ENCODE measurements around the gene GADD45B. TPM values are rescaled to one million over a fixed set of nuclear protein-coding genes. Genes with fewer than 3 reads are reported as not detected.
A peak's percentile ranks its signal among the peaks of the same experiment; 100 is the strongest.

The GADD45B gene
- total RNA-seq, 1 experiment from 2014 or later: 36.4 TPM

DNA sequence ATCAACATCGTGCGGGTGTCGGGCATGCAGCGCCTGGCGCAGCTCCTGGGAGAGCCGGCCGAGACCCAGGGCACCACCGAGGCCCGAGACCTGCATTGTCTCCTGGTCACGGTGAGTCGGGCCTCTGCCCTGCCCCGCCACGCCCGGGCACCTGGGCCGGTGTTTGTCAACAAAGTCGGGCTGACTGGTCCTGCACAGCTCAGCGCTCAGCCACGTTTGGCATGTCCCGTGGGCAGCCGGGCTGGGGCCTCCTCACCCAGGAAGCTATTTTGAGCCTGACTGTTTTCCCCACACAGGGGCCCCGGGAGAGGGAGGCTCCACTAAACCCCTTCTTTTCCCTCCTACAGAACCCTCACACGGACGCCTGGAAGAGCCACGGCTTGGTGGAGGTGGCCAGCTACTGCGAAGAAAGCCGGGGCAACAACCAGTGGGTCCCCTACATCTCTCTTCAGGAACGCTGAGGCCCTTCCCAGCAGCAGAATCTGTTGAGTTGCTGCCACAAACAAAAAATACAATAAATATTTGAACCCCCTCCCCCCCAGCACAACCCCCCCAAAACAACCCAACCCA, 1.3 kb downstream of the GADD45B start:
- Histone ChIP-seq H3K36me3 (peaks cover 19% of the 10 kb centered on the region), H3K9me3 (no peaks in the 10 kb centered on the region), H3K4me3 (peak overlapping the region; percentile 99), H3K27me3 (no peaks in the 10 kb centered on the region)
- DNase-seq: peak; percentile 31

DNA sequence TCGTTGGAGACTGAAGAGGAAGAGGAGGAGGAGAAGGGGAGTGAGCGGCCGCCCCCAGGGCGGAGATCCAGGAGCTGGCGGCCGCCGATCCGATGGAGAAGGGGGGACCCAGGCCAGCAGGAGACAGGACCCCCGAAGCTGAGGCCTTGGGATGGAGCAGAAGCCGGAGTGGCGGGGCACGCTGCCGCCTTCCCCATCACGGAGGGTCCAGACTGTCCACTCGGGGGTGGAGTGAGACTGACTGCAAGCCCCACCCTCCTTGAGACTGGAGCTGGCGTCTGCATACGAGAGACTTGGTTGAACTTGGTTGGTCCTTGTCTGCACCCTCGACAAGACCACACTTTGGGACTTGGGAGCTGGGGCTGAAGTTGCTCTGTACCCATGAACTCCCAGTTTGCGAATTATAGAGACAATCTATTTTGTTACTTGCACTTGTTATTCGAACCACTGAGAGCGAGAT, 1.8 kb downstream of the GADD45B start:
- Histone ChIP-seq H3K4me3 (peak overlapping the region; percentile 99), H3K9me3 (no peaks in the 10 kb centered on the region), H3K27me3 (no peaks in the 10 kb centered on the region), H3K36me3 (peaks cover 19% of the 10 kb centered on the region)
- DNase-seq: peak; percentile 32

DNA sequence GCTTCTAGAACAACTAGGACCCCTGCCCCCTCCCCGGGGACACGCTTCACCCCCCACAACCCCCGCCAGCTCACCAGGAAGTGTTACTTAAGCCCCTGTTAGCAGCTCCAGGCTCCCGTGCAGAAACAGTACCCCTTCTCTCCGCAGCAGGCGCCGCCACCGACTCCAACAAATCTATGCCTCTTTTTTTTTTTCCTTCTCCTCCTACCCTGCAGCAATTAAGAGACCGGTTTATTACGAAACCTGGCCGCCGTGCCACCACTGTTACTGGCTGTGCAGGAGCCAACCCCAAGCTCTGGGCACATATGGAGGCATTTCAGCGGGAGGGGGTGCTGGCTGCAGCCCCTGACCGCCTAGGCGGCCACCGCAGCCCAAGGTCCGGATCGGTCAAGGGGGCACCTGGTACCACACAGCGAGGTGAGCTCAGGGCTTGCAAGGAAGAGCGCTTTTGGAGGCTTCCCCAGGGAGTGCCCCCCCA, 2.4 kb downstream of the GADD45B start:
- Histone ChIP-seq H3K9me3 (no peaks in the 10 kb centered on the region), H3K36me3 (peaks cover 19% of the 10 kb centered on the region), H3K4me3 (peak overlapping the region; percentile 99), H3K27me3 (no peaks in the 10 kb centered on the region)
- peak; percentile 54 for DNase-seq

DNA sequence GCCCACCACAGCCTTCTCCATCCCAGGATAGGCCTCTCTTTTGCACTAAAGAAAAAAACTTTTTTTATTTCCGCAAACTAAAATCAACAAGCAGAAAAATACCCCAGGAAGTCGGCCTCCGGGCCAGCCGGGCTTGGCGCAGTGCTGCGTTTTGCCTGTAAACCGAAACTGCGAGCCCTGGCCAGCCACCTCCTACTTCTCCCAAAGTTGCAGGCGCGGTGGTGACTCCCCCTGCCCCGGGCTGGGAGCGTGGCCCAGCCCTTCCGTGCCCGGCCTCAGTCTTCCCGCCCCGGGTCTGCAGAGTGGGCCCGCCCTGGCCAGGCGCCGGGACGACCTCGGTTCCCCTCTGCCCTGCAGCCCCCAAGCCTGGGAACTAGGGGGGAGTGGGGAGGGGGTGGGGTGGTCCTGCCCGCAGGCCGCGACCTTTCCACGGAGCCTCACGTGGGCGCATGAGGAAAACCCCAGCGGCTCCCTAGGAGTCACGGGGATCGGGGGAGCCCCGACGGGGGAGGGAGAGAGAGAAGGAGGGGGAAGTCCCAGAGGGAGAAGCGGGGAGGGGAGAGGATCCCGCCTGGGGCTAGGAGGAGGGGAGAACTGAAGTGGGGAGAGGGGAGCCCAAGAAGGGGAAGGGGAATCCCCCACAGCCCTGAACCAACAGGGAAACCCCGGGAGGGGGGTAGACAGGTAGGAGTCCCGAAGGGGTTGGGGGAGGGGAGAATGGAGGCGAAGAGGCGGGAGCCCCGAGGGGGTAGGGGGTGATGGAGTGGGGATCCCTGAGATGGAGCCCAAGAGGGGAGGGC, 3.0 kb downstream of the GADD45B start:
- no peaks in the 10 kb centered on the region for H3K27me3 ChIP-seq
- DNase-seq: peak; percentile 80

DNA sequence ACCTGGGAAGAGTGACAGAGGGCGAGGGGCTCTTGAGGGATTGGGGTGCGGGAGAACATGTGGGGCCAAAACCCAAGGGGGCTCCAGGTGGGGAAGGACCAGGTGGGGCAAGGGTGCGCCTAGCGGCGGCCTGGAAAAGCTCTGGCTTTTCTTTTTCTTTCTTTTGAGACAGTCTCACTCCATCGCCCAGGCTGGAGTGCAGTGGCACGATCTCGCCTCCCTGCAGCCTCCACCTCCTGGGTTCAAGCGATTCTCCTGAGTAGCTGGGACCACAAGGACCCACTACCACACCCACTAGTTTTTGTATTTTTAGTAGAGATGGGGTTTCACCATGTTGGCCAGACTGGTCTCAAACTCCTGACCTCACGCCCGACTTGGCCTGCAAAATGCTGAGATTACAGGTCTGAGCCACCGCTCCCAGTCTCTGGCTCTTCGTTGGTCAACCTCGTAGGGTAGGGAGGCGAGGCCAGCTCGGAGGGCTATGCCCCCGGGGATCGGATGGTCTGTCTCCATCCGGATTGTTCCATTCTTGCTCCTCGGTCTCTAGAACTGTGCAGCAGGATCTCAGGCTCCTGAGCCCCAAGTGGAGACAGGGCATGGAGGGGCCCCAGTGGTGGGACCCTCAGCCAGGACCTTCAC, 3.7 kb downstream of the GADD45B start:
- no peaks in the 10 kb centered on the region for H3K9me3 ChIP-seq
- peaks cover 19% of the 10 kb centered on the region for H3K36me3 ChIP-seq
- DNase-seq: no peak
- H3K27me3 ChIP-seq: no peaks in the 10 kb centered on the region
- H3K4me3 ChIP-seq: no peak overlapping the region; the same call in 1 of the 2 replicates

More for the DNA sequence above, 3.0 kb downstream of the GADD45B start:
- Histone ChIP-seq H3K4me3 (peak overlapping the region; percentile 99), H3K9me3 (no peaks in the 10 kb centered on the region), H3K36me3 (peaks cover 19% of the 10 kb centered on the region)

DNA sequence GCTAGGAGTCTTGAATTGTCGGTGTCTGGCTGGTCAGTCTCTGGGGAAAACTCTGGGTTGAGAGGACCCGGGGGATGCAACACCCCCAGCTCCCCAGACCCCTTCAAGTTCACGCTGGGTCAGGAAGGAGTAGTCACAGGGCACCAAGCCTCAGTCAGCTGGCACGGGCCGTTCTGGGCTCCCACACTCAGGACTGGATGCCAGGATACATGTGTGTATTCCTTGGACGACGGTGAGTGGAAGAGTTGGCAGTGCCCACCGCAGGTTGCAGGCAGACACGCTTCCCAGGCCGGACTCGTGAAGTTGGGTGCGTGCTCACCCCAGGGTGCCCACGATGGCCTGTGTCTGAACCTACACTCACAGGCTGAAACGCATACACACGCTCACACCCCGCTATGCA, 5.5 kb downstream of the GADD45B start:
- H3K27me3 ChIP-seq: no peaks in the 10 kb centered on the region
- H3K4me3 ChIP-seq: no peak overlapping the region
- no peak for DNase-seq
- no peaks in the 10 kb centered on the region for H3K9me3 ChIP-seq
- H3K36me3 ChIP-seq: peaks cover 19% of the 10 kb centered on the region

DNA sequence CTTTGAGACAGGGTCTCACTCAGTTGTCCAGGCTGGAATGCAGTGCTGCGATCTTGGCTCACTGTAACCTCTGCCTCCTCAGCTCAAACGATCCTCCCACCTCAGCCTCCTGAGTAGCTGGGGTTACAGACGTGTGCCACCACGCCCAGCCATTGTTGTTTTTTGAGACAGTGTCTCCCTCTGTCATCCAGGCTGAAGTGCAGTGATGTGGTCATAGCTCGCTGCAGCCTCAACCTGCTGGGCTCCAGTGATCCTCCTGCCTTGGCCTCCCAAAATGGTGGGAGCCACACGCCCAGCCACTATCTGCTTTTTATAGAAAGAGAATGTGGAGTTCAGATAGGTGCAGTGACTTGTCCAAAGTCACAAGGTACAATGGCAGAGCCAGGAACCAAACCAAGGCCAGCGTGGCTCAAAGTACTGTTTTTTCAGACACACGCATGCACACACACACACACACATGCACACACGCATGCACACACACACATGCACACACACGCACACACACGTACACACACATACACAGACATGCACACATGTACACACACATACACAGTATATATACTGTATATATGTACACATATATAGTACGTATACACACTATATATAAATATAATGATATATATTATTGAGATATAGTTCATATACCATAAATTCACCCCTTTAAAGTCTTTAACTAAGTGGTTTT, 6.6 kb downstream of the GADD45B start:
- H3K9me3 ChIP-seq: no peaks in the 10 kb centered on the region
- H3K36me3 ChIP-seq: peaks cover 10% of the 10 kb centered on the region
- no peak for DNase-seq
- no peaks in the 10 kb centered on the region for H3K27me3 ChIP-seq
- H3K4me3 ChIP-seq: no peak overlapping the region

DNA sequence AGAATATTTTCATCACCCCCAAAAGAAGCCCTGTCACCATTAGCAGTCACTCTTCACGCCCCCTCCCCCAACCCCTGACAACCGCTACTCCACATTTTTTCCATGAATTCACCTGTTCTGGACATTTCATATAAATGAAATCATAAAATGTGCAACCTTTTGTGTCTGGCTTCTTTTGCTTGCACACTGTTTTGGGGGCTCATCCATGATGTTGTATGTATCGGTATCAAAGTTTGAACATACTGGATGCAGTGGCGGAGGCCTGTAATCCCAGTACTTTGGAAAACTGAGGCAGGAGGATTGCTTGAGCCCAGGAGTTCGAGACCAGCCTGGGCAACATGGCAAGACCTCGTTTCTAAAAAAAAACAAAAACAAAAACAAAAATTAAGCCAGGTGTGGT, 7.2 kb downstream of the GADD45B start:
- Histone ChIP-seq H3K27me3 (no peaks in the 10 kb centered on the region), H3K4me3 (no peak overlapping the region), H3K9me3 (no peaks in the 10 kb centered on the region), H3K36me3 (peaks cover 5% of the 10 kb centered on the region)
- no peak for DNase-seq

DNA sequence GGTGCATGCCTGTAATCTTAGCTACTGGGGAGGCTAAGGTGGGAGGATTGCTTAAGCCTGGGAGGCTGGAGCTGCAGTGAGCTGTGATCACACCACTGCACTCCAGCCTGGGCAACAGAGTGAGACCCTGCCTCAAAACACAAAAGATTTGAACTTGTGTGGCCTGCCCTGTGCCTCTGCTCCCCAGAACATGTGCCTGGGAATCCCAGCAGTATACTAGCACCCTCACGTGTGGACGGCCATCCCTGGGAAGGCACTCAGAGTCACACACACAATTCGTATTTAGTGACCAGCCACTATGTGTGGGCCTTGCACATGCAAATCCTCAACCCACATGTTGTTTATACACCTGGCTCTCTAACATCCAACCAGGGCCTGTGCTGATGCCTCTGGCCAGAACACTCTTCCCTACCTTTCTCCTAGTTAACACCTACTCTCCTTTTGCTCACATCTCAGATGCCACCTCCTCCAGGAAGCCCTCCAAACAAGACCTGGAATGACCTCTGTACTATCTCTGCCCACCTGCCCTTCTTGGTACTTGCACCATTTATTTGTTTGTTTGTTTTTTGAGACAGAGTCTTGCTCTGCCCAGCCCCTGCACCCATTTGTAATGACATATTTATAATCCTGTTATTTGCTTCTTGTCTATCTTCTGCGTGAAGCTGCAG, 7.7 kb downstream of the GADD45B start:
- H3K36me3 ChIP-seq: peaks cover under 1% of the 10 kb centered on the region; the same call in 1 of the 2 replicates
- no peaks in the 10 kb centered on the region for H3K27me3 ChIP-seq
- no peak for DNase-seq

DNA sequence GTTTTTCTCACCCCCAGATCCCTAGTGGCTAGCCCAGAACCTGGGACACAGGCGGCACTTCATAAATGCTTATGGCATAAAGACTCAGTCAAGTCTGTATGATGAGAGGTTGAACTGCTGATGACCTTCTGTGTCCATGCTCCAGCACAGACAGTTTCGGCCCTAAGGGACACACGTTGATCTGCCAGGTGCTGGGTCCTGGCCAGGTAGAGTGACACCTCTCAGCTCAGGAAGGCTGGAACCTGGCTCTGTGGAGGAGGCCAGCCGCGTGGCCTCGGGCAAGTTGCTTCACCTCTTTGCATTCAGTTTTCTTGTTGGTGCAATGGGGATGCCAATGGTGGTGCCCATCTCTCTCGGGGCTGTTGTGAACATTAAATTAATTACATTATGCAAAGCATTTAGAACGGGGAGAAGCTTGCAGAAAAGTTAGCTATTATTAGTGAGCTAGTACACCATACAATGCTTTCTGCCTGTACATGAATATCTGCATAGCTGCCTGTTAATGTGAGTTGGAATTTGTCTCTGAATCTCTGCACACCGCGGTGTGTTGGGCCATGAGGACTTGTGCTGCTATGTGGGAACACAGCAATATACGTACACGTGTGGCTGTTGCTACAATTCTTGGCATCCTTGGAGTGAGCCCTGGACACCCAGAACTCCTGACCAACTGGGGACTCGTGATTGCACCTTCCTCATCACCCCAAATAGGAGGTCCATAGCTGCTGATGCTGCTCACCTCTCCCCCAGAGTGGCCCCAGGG, 8.4 kb downstream of the GADD45B start:
- DNase-seq: no peak
- Histone ChIP-seq H3K9me3 (no peaks in the 10 kb centered on the region), H3K36me3 (no peaks in the 10 kb centered on the region), H3K27me3 (no peaks in the 10 kb centered on the region), H3K4me3 (no peak overlapping the region)

More for the DNA sequence above, 7.7 kb downstream of the GADD45B start:
- Histone ChIP-seq H3K9me3 (no peaks in the 10 kb centered on the region), H3K4me3 (no peak overlapping the region)

DNA sequence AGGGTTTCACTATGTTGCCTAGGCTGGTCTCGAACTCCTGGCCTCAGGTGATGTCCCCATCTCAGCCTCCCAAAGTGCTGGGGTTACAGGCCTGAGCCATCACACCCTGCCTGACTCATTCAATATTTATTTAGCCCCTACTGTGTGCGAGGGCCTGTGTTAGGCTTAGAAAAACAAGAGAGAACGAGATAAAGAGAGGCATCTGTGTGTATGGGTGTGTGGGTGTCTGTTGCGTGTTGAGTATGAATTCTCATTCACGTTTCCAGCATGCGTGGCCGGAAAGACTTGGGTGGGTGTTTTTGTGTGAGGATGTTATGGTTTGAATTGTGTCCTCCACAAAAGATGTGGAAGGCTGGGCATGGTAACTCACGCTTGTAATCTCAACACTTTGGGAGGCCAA, 9.5 kb downstream of the GADD45B start:
- H3K36me3 ChIP-seq: no peaks in the 10 kb centered on the region
- H3K4me3 ChIP-seq: no peak overlapping the region
- H3K27me3 ChIP-seq: no peaks in the 10 kb centered on the region
- no peak for DNase-seq
- H3K9me3 ChIP-seq: no peaks in the 10 kb centered on the region

DNA sequence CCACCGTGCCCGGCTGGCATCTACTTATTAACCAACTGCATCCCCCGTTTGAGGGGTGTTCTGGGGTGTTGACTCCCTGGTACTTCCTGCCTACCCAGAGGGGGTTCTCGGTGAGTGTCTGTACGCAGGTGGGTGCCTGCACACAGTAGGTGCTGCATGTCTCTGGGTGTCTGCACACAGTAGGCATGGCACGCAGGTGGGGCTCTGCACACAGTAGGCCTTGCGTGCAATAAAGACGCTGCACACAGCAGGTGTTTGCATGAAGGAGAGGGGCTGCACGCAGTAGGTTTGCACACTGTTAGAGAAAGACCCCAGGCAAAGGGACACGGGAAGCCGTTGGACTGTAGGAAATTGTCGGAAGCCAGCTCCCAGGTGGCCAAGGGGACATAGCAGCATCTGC, 11.2 kb downstream of the GADD45B start:
- DNase-seq: no peak
- no peak overlapping the region for H3K4me3 ChIP-seq

DNA sequence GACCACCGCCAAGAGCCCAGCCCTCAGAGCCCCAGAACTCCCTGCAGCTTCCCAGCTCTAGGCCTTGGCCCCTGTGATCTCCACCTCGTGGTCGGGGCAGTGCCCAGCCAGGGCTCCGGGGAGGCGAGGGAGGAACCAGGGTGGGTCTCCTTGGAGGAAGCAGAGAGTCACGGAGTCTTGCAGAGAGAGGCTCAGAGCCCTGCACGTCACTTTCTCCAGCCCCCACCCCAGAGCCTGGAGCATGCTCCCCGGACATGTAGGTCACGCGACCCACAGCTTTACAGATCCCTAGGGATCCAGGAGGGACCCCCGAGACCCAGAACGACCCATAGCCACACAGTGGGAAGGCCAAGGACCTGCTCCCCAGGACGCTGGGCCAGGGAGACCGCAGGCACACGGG, 11.9 kb downstream of the GADD45B start:
- DNase-seq: no peak
- H3K27me3 ChIP-seq: no peaks in the 10 kb centered on the region

More for the DNA sequence above, 11.2 kb downstream of the GADD45B start:
- Histone ChIP-seq H3K9me3 (no peaks in the 10 kb centered on the region), H3K27me3 (no peaks in the 10 kb centered on the region), H3K36me3 (no peaks in the 10 kb centered on the region)

DNA sequence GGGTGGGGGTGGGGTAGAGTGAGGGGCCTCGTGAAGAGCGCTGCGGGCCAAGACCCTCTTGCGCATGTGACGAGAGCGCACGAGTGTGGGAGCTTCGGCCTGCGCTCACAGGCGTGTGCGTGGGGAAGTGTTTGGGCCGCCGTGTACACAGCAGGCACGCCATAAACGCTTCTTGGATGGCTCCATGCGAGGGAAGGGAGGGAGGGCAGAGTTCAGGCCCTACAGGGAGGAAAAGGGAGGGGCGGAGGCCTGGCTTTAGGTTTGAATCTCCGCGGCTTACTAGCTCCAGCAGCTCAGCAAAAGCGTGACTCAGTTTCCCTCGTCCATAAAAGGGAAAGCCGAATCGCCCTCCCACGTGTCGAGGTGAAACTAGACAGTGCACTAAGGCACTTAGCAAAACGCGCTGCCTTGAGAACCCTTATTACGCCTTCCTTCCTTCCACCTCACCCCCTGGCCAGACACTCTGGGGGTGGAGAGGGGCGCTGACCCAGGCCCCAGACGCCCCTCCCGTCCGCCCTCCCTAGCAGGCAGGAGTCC, 12.5 kb downstream of the GADD45B start:
- Histone ChIP-seq H3K27me3 (no peaks in the 10 kb centered on the region), H3K4me3 (no peak overlapping the region)
- no peak for DNase-seq

More for the DNA sequence above, 11.9 kb downstream of the GADD45B start:
- no peaks in the 10 kb centered on the region for H3K9me3 ChIP-seq
- H3K36me3 ChIP-seq: no peaks in the 10 kb centered on the region
- H3K4me3 ChIP-seq: no peak overlapping the region

DNA sequence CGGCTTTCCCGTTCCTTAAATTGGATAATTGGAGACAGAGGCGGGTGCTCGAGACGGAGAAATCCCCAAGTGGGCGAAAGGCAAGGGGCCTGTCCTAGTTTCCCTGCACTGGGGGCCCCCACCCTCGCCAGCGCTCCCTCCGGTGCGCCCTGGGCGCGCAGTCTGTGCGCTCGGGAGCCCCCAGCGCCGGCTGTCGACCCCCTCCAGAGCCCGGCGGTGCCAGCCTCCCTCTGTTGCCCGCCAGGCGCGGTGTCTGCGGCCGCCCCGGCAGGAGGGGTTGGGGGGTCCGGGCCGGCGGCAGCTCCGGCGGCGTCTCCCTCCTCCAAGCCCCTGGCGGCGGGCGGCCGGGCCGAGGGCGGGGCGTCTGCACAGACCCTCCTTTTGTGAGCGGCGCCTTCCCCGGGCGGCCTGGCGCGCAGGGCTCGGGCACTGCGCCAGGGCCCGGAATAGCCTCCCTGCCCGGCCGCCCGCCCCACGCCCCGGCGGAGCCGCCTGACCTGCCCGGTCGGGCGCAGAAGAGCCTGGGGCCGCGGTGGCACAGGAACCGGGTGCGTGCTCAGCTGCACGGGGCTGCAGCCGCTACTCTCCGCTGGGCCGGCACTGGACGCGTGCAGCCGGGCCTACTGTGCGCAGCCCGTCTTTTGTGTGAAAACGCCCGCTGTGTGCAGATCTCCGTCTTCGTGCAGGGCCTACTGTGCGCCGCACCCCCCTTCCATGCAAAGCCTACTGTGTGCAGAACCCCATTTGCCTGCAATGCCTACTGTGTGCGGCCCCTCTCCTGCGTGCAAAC, 13.2 kb downstream of the GADD45B start:
- Histone ChIP-seq H3K27me3 (no peaks in the 10 kb centered on the region), H3K4me3 (no peak overlapping the region), H3K36me3 (no peaks in the 10 kb centered on the region), H3K9me3 (no peaks in the 10 kb centered on the region)
- DNase-seq: no peak

More for the DNA sequence above, 12.5 kb downstream of the GADD45B start:
- H3K36me3 ChIP-seq: no peaks in the 10 kb centered on the region
- no peaks in the 10 kb centered on the region for H3K9me3 ChIP-seq

All from MG63 (cell line).